Upper lobe of right lung (tissue), 1 donor: ENCODE data around the gene MRPL28. TPM values are rescaled to one million over a fixed set of nuclear protein-coding genes. Genes with fewer than 3 reads are reported as not detected.
"Not testable (repeated sequence)": the region's sequence is repeated elsewhere in the genome, so short reads cannot be mapped to it uniquely, and the experiment has no call there.

Source experiments
- ATAC-seq: fragments of 200-7000 bp; cut with Tn5 transposase; one replicate; pipeline ENCODE4 v1.9.1; 2020; ENCODE audit warnings: mild to moderate bottlenecking, moderate library complexity
- DNase-seq: peaks from one replicate; pipeline ENCODE4 v3.0.0-alpha.2; 2020
- H3K27ac ChIP-seq: fragments of 200-600 bp; one replicate; pipeline ENCODE4 v1.8.0; 2022
- H3K27me3 ChIP-seq: fragments of 200-600 bp; one replicate; pipeline ENCODE4 v1.8.0; 2022; ENCODE audit warnings: mild to moderate bottlenecking
- H3K36me3 ChIP-seq: fragments of 200-600 bp; one replicate; pipeline ENCODE4 v1.8.0; 2022
- H3K4me1 ChIP-seq: fragments of 200-600 bp; one replicate; pipeline ENCODE4 v1.8.0; 2022
- H3K4me3 ChIP-seq: fragments of 200-600 bp; one replicate; pipeline ENCODE4 v1.8.0; 2022; ENCODE audit warnings: mild to moderate bottlenecking
- H3K9me3 ChIP-seq: fragments of 200-600 bp; one replicate; pipeline ENCODE4 v1.8.0; 2022
- CTCF ChIP-seq: fragments of 200-600 bp; IDR thresholded peaks from one replicate; pipeline ENCODE4 v1.8.0; 2022; ENCODE audit warnings: antibody characterized with exemption
- intact Hi-C: fragments of 100-400 bp; cut with DNase I; formaldehyde crosslinking; loops from one replicate; pipeline ENCODE4 v1.11.0; 2022
- total RNA-seq: library from RNA; stranded (reverse); fragmentation: NEBNext Ultra II Directional; extraction: Animal tissue kit (Norgen Biotek cat#: 25700); gene quantifications from one replicate; pipeline ENCODE4 v1.2.1, GENCODE V29; 2021
- donor health status: DM: no; HTN: yes; CAD: no; lungs with severe emphysema.

MRPL28 gene
- total RNA-seq, 1 donor from 2014 or later = 39.0 TPM

- ATAC-seq = no peak
Observed at GRCh38 chr16:396605-397004, 26.3 kb upstream of the MRPL28 start.

GRCh38 chr16:396199-396598 lies 25.9 kb upstream of the MRPL28 start:
- intact Hi-C loops = no loop called here
- H3K4me3 ChIP-seq = peak overlapping the region; percentile 56

More at GRCh38 chr16:396605-397004, 26.3 kb upstream of the MRPL28 start:
- intact Hi-C loops = no loop called here
- Histone ChIP-seq H3K4me3 (peak overlapping the region; percentile 56), H3K9me3 (no peaks in the 10 kb centered on the region), H3K27me3 (no peaks in the 10 kb centered on the region), H3K4me1 (peaks cover 19% of the 10 kb centered on the region), H3K27ac (peak overlapping the region; percentile 58), H3K36me3 (no peaks in the 10 kb centered on the region)
- TF ChIP-seq CTCF = no peak
- no peak for DNase-seq

GRCh38 chr16:392450-393030 lies 22.2 kb upstream of the MRPL28 start:
- TF ChIP-seq CTCF = no peak
- Histone ChIP-seq H3K27ac (no peak overlapping the region), H3K4me1 (peaks cover 8% of the 10 kb centered on the region), H3K4me3 (no peak overlapping the region), H3K9me3 (no peaks in the 10 kb centered on the region), H3K27me3 (no peaks in the 10 kb centered on the region), H3K36me3 (no peaks in the 10 kb centered on the region)
- ATAC-seq (no peak), DNase-seq (no peak)
- intact Hi-C loops = no loop called here

More at GRCh38 chr16:396199-396598, 25.9 kb upstream of the MRPL28 start:
- no peaks in the 10 kb centered on the region for H3K27me3 ChIP-seq
- ATAC-seq (no peak), DNase-seq (no peak)
- peaks cover 19% of the 10 kb centered on the region for H3K4me1 ChIP-seq
- H3K36me3 ChIP-seq = no peaks in the 10 kb centered on the region
- TF ChIP-seq CTCF = no peak
- H3K27ac ChIP-seq = peak overlapping the region; percentile 58
- no peaks in the 10 kb centered on the region for H3K9me3 ChIP-seq

- intact Hi-C loops = no loop called here
- DNase-seq (peak; percentile 82), ATAC-seq (peak; percentile 95)
- Histone ChIP-seq H3K27ac (no peak overlapping the region), H3K4me3 (no peak overlapping the region), H3K9me3 (no peaks in the 10 kb centered on the region), H3K27me3 (no peaks in the 10 kb centered on the region), H3K4me1 (peaks cover 8% of the 10 kb centered on the region), H3K36me3 (no peaks in the 10 kb centered on the region)
- TF ChIP-seq CTCF = peak; percentile 73
Observed at GRCh38 chr16:391885-392335, 21.6 kb upstream of the MRPL28 start.

- TF ChIP-seq CTCF = no peak
- intact Hi-C loops = no loop called here
- no peaks in the 10 kb centered on the region for H3K4me1 ChIP-seq
- DNase-seq (no peak), ATAC-seq (no peak)
- H3K36me3 ChIP-seq = no peaks in the 10 kb centered on the region
- no peaks in the 10 kb centered on the region for H3K9me3 ChIP-seq
- H3K27me3 ChIP-seq = no peaks in the 10 kb centered on the region
- no peak overlapping the region for H3K4me3 ChIP-seq
- H3K27ac ChIP-seq = no peak overlapping the region
Observed at GRCh38 chr16:389352-389751, 19.0 kb upstream of the MRPL28 start.

- H3K27me3 ChIP-seq, H3K4me3 ChIP-seq, H3K27ac ChIP-seq, H3K36me3 ChIP-seq, H3K4me1 ChIP-seq, H3K9me3 ChIP-seq, intact Hi-C loops, DNase-seq, ATAC-seq: not testable (repeated sequence)
Observed at GRCh38 chr16:387761-388666, 17.7 kb upstream of the MRPL28 start.
